ENCODE measurements around the gene GPR62.
A peak's percentile ranks its signal among the peaks of the same experiment; 100 is the strongest.

The GPR62 gene

DNA sequence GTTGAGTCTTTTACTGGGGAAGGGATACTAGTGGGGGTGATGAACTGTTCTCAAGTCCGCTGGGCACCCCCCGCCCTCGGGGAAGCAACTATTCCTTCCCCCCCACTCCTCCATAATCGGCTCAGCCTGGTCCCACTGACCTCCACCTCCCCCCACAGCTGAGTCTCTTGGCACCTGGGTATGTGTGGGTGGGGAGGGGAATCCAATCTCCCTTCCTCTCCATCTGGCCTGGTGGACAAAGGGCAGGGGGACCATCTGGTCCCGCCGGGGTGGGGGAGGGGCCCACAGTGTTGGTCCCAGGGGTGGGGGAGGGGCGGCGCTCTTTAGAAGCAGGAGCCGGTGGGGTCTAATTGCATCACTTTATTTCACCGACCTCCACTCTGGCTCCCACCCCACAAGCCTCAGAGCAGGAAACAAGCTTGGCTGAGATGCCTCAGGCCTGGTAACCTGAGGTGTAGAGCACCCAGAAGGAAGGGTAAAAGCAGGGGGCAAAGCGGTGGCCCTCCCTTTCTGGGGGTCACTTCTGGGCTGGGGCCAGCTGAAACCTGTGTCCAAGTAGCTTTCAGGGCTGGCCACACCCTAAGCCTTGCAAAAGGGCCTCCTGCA, 13.1 kb downstream of the GPR62 start:
- H3K36me3 Mint-ChIP-seq (ENCODE audit: low read depth) = peaks cover 4% of the 10 kb centered on the region
- H3K9me3 Mint-ChIP-seq = no peaks in the 10 kb centered on the region
- no peak overlapping the region for H3K27ac Mint-ChIP-seq
- H3K4me3 Mint-ChIP-seq = peak overlapping the region; percentile 69
- ATAC-seq (no peak), DNase-seq (no peak)
- H3K4me1 Mint-ChIP-seq = peaks cover 17% of the 10 kb centered on the region
- no peaks in the 10 kb centered on the region for H3K27me3 Mint-ChIP-seq

DNA sequence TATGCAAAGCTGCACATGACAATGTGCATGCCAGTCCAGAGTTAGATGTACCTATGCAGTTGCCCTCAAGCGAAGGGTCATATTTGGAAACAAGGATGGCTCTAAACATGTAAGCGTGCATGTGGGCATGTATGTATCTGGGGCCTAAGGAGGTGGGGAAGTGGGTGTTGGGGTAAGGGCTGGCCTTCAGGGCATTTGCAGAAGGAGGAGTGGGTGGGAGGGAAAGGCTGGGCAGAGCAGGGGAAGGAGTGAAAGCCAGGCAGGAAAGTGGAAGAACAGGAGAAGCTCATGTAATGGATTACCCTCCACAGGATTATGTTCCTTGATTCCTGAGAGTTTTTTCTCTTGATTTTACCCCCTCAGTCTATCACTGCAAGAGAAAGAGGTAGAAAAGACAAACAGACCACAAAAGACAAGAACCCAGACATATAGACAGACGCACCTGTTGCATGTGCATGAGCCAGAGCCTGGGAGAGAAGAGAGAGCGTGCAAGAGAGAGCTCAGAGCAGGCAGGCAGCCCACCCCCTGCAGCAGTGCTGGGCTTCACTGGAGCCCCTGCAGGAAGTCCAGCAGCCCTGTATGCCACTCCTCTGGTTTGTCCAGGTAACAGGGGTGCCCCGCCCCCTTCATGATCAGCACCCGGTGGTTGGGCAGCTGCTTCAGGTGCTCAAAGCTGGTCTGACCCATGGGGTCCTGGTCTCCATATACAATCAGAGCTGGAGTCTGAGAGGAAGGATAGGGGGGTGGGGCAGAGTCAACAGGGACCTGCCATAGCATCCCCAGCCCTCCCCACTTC, 13.9 kb downstream of the GPR62 start:
- ATAC-seq (no peak), DNase-seq (no peak)
- Mint-ChIP-seq H3K9me3 (no peaks in the 10 kb centered on the region), H3K4me3 (peak overlapping the region; percentile 46), H3K4me1 (peaks cover 22% of the 10 kb centered on the region), H3K36me3 (ENCODE audit: low read depth) (peaks cover 8% of the 10 kb centered on the region), H3K27me3 (no peaks in the 10 kb centered on the region), H3K27ac (peak overlapping the region; percentile 26)

DNA sequence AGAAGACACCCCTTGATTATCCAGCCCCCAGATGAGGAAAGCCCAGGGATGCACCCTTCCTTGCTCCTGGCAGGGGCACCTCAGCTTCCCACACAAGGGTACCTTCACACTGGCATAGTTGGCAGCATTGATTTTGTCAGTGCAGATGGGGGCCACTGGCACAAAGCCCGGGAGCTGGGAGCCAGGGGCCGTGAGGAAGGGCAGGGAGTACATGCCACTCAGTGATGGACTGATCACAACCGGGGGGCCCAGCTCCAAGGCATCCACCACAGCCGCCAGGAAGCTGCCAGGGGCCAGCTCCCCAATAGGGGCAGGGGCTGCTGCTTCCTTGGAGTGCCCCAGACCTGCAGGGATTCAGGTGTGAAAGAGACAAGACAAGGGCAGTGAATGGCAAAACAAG, 14.7 kb downstream of the GPR62 start:
- DNase-seq (no peak), ATAC-seq (no peak)
- Mint-ChIP-seq H3K27me3 (no peaks in the 10 kb centered on the region), H3K4me3 (no peak overlapping the region), H3K9me3 (no peaks in the 10 kb centered on the region), H3K4me1 (peaks cover 26% of the 10 kb centered on the region), H3K36me3 (ENCODE audit: low read depth) (peaks cover 8% of the 10 kb centered on the region), H3K27ac (no peak overlapping the region)

DNA sequence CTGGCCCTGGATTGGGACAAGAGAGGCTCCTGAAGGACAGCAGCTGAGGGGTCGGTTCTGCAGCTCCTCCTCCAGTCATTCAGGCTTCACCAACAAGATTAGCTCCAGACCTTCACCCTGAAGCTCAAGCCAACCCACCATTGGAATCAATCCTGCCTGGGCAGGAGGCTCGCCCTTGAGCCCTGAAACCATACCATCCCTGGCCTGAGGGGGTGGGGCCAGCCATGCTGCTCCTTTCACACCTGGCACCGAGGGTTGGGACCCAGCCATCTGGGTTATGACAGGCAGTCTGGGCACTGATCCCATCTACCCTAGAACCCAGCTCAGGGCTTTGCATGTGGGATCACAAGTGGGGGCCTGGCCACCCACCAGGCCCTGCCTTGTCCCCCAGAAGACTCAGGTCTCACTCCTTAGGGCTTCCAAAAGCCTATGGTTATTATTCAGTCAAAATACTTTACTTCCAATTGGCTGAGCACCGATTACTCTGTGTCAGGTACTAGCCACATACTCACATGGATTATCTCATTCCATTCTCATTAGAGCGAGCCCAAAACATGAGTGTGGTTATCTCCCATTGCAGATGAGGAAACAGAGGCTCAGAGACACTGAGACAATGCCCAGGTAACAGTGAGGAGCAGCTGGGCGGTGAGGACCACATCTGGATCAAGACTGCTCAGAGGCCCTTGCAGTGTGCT, 15.6 kb downstream of the GPR62 start:
- H3K27me3 Mint-ChIP-seq = no peaks in the 10 kb centered on the region
- H3K4me3 Mint-ChIP-seq = no peak overlapping the region
- no peak for DNase-seq
- H3K36me3 Mint-ChIP-seq (ENCODE audit: low read depth) = peaks cover 8% of the 10 kb centered on the region
- peaks cover 32% of the 10 kb centered on the region for H3K4me1 Mint-ChIP-seq
- H3K9me3 Mint-ChIP-seq = no peaks in the 10 kb centered on the region
- no peak overlapping the region for H3K27ac Mint-ChIP-seq
- ATAC-seq = no peak

DNA sequence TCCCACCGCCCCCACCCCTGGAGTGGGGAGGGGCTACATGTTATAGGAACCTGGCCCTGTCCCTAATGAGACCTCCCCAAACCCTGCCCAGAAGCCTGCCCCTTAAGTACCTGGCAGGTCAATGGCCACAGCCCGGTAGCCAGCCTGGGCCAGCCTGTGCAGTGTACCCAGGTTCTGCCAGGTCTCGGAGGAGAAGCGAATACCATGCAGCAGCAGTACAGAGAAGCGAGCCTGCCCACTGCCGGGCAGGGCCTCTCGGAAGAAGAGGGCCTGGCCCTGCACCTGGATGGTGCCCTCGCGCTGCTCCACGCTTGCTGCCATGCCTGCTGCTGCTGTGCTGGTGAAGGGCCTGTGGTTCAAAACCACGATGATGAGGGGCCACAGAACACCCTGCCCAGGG, 16.2 kb downstream of the GPR62 start:
- no peaks in the 10 kb centered on the region for H3K9me3 Mint-ChIP-seq
- no peak overlapping the region for H3K27ac Mint-ChIP-seq
- H3K36me3 Mint-ChIP-seq (ENCODE audit: low read depth) = peaks cover 8% of the 10 kb centered on the region
- no peak for ATAC-seq
- no peak overlapping the region for H3K4me3 Mint-ChIP-seq
- H3K4me1 Mint-ChIP-seq = peaks cover 35% of the 10 kb centered on the region
- H3K27me3 Mint-ChIP-seq = no peaks in the 10 kb centered on the region
- no peak for DNase-seq

DNA sequence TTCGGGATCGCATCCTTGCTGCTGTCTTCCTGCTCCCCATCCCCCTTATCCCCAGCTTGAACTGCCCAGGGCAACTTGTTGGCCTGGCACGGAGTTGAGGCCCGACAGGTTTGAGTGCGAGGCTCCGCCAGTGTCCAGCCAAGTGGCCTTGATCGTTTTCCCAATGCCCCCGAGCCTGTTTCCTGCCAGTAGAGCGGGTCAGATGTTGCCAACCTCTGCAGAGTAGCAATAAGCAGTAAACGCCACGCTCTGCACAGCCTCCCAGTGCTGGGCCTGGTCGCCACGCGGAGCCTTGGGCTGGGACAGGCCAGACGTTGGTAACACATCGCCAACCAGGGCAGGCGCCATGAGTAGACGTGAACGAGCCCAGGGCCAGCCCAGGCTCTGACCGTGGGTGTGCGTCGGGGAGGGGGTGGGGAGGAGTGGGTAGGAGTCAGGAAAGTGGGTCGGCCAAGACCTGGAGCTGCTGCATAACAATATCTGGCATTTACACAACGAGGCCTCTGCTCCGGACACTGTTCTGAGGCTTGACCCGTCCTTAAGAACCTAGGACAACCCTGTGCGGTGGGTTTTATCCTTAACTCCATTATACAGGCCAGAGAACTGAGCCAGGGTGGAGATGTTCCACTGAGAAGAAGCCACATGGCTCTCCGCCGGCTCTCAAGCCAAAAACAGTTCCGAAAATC, 19.2 kb downstream of the GPR62 start:
- H3K4me1 Mint-ChIP-seq = peaks cover 39% of the 10 kb centered on the region
- DNase-seq (peak; percentile 32), ATAC-seq (peak; percentile 45)
- H3K9me3 Mint-ChIP-seq = no peaks in the 10 kb centered on the region
- H3K27ac Mint-ChIP-seq = peak overlapping the region; percentile 95
- H3K27me3 Mint-ChIP-seq = no peaks in the 10 kb centered on the region
- peaks cover 3% of the 10 kb centered on the region for H3K36me3 Mint-ChIP-seq (ENCODE audit: low read depth)
- peak overlapping the region; percentile 80 for H3K4me3 Mint-ChIP-seq

DNA sequence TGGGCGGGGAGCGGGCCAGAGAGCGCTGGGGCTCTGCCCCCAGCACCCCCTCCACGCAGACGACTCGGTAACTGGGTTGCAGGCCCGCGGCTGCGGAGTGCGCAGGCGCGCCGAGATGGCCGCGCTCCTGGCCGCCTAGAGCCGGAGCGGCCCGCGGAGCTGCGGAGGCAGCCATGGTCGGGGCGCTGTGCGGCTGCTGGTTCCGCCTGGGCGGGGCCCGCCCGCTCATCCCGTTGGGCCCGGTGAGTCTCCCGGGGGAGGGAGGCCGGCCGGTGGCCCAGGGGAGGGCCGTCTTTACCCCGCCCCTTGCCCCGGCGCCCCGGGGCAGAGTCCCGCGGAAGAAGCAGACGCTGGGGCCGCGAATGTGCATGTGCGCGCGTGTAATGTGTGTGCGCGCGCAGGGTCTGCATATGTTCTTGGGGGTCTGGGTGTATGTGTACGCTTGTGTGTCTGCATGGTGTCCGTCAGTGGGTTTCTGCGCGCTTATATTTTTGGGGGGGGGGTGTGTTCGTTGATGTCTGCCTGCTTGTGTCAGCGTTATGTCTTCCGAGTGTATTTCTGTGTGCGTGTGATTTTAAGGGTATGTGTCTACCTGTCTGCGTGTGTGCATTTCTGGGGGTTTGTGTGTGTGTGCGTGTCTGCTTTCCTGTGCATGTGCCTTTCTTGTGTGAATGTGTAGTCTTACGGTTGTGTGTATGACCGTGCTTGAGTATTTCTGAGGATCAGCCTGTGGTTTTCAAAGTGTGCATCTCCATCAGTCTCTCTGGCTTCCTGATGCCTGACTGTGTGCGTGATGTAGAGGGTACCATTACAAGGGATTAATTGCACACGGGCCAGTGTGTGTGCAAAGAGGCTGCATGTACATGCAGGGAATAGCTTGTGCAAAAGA, 20.0 kb downstream of the GPR62 start, which contains the start of gene ABHD14A:
Gene ABHD14A (plus strand): TSS at position 102 of the 889 bp plus-strand sequence. CDS start 72 bp downstream, at position 174.
- Mint-ChIP-seq H3K27me3 (no peaks in the 10 kb centered on the region), H3K4me3 (peak within 1 kb of the TSS; percentile 80), H3K4me1 (peaks cover 39% of the 10 kb centered on the region), H3K9me3 (no peaks in the 10 kb centered on the region), H3K27ac (peak within 1 kb of the TSS; percentile 95), H3K36me3 (ENCODE audit: low read depth) (peaks cover 3% of the 10 kb centered on the region)
- ATAC-seq = peak; percentile 73
- peak; percentile 74 for DNase-seq

DNA sequence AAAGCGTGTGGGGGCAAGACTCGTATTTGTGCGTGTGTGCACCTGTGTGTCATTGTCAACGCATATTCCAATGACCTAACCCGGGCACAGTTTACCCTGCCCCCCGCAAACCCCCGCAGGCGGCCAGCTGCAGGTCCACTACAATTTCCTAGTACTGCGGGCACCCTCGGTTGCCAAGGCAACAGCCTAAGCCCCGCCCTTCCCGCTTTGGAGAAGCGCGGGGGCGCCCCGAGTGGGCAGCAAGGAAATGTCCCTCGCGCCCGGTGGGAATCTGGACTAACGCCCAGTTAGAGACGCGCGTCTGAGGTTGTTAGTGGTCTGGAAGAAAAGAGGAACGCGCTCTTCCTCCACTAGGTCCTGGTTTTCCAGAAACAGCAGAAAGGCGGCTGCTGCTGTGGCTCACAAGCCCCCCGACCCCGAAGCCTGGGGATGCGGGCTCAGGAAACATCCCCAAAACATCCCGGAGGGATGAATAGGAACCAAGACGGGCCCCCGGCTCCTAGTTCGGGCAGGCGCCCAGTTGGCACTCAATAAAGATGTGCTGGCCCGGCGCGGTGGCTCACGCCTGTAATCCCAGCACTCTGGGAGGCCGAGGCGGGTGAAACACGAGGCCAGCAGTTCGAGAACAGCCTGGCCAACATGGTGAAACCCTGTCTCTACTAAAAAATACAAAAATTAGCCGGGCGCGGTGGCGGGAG, 20.8 kb downstream of the GPR62 start:
- Mint-ChIP-seq H3K4me3 (peak overlapping the region; percentile 80), H3K36me3 (ENCODE audit: low read depth) (peaks cover 3% of the 10 kb centered on the region), H3K9me3 (no peaks in the 10 kb centered on the region), H3K27me3 (no peaks in the 10 kb centered on the region), H3K4me1 (peaks cover 37% of the 10 kb centered on the region), H3K27ac (peak overlapping the region; percentile 59)
- peak; percentile 59 for DNase-seq
- no peak for ATAC-seq

DNA sequence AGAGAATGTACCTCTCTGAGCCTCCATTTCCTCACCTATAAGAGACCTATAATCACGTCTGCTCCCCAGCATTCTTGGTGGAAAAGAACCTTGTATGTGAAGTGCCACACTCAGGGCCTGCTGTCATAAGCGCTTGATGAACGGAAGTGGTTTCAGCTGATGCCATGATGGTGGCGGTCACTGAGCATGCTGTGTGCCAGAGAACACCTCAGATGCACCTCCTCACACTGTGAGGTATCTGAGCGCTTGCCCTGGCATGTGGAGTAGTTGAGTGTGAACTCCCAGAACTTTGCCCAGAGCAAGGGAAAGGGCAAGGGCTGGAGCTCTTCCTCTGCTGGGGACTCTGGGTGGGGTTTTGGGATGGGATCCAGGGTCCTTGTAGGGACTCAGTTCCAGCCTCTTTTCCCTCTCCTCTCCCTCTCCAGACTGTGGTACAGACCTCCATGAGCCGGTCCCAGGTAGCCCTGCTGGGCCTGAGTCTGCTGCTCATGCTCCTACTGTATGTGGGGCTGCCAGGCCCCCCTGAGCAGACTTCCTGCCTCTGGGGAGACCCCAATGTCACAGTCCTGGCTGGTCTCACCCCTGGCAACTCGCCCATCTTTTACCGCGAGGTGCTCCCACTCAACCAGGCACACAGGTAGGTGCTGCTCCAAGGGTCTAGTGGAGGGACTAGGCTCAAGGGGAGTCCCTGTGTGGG, 22.4 kb downstream of the GPR62 start:
- Mint-ChIP-seq H3K36me3 (ENCODE audit: low read depth) (peaks cover 3% of the 10 kb centered on the region), H3K27me3 (no peaks in the 10 kb centered on the region), H3K27ac (peak overlapping the region; percentile 45), H3K9me3 (no peaks in the 10 kb centered on the region), H3K4me3 (no peak overlapping the region), H3K4me1 (peaks cover 41% of the 10 kb centered on the region)
- DNase-seq (no peak), ATAC-seq (no peak)

DNA sequence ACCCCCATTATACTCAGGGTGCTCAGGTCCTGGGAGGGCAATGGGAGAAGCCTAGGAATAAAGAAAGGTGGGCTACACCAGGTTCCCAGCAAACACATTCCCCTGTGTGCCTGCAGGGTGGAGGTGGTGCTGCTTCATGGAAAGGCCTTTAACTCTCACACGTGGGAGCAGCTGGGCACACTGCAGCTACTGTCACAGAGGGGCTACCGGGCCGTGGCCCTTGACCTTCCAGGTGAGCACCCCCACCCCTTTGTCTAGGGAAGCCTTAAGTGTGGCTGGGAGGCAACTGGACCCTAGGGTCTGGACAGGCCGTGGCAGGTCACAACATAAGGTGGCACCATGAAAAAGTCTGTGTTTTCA, 22.9 kb downstream of the GPR62 start:
- Mint-ChIP-seq H3K9me3 (no peaks in the 10 kb centered on the region), H3K27ac (no peak overlapping the region)

DNA sequence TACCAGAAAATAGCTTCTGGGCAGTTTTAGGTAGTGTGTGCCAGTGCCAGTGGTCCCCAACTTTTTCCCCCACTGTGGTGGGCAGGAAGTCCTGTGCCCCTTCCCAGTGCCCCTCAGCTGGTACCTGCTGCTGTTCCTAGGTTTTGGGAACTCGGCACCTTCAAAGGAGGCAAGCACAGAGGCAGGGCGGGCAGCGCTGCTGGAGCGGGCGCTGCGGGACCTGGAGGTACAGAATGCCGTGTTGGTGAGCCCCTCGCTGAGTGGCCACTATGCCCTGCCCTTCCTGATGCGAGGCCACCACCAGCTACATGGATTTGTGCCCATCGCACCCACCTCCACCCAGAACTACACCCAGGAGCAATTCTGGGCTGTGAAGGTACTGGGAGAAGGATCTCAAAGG, 25.1 kb downstream of the GPR62 start:
- no peak overlapping the region for H3K4me3 Mint-ChIP-seq
- ATAC-seq (no peak), DNase-seq (no peak)
- H3K9me3 Mint-ChIP-seq = no peaks in the 10 kb centered on the region
- H3K27me3 Mint-ChIP-seq = no peaks in the 10 kb centered on the region
- no peaks in the 10 kb centered on the region for H3K36me3 Mint-ChIP-seq (ENCODE audit: low read depth)
- no peak overlapping the region for H3K27ac Mint-ChIP-seq
- peaks cover 44% of the 10 kb centered on the region for H3K4me1 Mint-ChIP-seq

More for the DNA sequence above, 22.9 kb downstream of the GPR62 start:
- no peak for ATAC-seq
- Mint-ChIP-seq H3K4me3 (no peak overlapping the region), H3K4me1 (peaks cover 44% of the 10 kb centered on the region), H3K36me3 (ENCODE audit: low read depth) (peaks cover 3% of the 10 kb centered on the region), H3K27me3 (no peaks in the 10 kb centered on the region)
- DNase-seq = no peak

DNA sequence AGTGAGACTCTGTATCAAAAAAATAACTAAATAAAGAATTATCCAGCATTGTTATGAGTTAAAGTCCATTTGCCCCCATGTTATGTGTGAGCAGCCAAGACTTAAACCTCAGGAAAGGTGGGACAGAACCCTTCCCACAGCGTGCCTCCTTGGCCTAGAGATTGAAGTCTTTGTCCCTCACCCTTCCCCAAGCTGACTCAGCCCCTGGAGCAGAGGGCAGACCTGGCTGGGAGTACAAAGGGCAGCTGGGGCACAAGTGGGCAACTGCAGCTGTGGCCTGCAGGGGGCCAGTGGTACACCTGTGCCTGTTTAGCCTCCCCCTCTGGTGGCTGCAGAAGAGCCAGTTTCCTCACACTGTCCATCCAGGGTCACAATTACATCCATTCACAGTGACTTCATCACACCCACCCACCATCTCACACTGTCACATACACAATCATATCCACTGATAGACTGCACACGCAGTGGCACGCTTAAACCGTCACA, 27.2 kb downstream of the GPR62 start:
- Mint-ChIP-seq H3K4me3 (peak overlapping the region; percentile 92), H3K9me3 (no peaks in the 10 kb centered on the region), H3K27ac (peak overlapping the region; percentile 91), H3K27me3 (no peaks in the 10 kb centered on the region), H3K36me3 (ENCODE audit: low read depth) (no peaks in the 10 kb centered on the region), H3K4me1 (peaks cover 27% of the 10 kb centered on the region)
- DNase-seq (peak; percentile 56), ATAC-seq (peak; percentile 40)

Data from activated naive CD8-positive, alpha-beta T cell treated with anti-CD3 and anti-CD28 coated beads, Interleukin-2, amount 50 U/mL, for 24 hours (primary cell).